Suppressor macrophage (primary cell): Measurements from ENCODE around the gene BCHE.

ENCODE experiments used
- DNase-seq, 4 experiments: peaks; one replicate each; pipeline ENCODE4 v3.0.0-alpha.2; 2020 to 2022

Gene BCHE

DNA sequence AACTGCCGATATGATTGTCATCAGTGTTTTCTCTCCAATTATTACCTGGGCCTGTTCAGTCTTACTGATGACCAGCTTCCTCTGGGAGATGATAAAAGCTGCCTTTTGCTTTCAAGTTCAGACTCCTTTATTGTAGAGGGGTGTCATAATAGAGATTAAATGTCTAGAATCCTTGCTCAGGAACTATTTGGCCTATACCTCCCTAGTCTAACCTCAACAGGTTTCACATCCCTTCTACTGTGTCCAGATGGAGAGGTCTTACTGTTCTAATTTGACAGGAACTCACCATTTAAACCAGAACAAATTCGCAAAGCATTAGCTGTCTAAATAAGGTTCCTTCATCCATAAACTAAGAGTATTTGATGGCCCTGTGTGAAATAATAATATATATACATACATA lies 88.0 kb downstream of the BCHE start:
- DNase-seq = no peak

GRCh38 chr3:165748094-165748493 lies 89.1 kb downstream of the BCHE start:
- no peak for DNase-seq

DNA sequence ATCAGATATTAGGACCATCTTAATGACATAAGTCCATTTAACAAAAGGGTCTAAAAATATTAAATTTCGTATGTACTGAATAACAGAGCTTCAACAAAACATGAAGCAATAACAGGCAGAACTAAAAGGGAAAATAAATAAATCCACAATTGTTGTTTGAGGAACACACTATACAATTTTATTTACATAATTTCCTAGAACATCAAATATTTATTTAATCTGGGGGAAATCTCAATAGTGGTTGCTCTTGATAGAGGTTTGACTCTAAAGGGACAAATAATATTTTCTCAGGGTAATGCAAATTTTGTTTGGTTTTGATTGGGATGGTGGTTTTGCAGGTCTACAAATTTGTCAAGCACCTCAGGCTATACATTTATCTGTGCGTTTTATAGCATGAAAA lies 90.3 kb downstream of the BCHE start:
- no peak for DNase-seq

- DNase-seq = no peak
These were observed 93.2 kb downstream of the BCHE start for GRCh38 chr3:165744025-165744424.

DNA sequence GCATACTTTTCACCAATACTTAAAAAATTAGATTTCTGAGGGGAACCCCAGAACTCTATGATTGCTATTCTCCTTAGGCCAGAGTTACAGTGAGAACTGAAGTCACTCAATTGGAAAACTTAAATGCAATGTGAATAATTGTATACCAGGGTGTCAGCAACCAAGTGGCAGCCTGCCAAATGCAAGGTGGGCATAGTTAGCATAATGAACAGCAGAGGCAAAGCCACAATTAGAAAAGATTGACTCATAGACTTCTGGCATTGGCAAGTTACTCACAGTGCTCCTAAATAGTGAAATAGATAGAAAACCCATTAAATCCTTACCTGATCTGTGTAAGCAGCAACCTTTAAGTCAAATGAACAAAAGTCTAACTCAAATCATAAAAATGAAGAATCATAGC lies 94.9 kb downstream of the BCHE start:
- DNase-seq = no peak

DNA sequence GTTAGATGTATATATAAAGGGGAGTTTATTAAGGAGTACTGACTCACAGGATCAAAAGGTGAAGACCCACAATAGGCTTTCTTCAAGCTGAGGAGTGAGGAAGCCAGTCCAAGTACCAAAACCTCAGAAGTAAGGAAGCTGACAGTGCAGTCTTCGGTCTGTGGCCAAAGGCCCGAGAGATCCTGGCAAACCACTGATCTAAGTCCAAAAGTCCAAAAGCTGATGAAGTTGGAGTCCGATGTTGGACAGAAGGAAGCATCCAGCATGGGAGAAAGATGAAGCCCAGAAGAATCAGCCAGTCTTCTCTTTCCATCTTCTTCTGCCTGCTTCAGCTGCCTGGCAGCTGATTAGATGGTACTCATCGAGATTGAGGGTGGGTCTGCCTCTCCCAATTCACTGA lies 107.5 kb downstream of the BCHE start:
- no peak for DNase-seq

- no peak for DNase-seq
These were observed 108.3 kb downstream of the BCHE start for GRCh38 chr3:165728924-165729323.

GRCh38 chr3:165725296-165725695 lies 111.9 kb downstream of the BCHE start:
- no peak for DNase-seq
